Measurements from ENCODE around the gene SMAD5.

Gene SMAD5

DNA sequence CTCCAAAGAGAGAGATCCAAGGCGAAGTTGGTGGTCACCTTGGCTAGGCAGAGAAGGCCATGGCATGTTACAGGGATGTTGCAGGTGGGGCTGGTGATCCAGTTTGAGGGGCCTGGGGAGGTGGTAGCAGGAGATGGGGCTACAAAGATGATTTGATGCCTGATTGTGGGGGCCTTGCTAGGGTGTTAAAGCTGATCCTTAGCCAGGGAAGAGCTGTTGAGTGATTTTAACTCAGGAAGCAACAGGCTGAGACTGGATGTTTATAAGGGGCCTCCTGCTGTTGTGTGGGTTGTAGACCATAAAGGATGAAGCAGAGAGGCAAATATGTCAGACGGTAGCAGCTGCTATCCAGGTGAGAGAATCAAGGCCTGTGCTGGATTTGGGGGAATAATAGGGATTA lies 19.0 kb upstream of the SMAD5 start:
- DNase-seq (ENCODE audit: low read depth, low spot score), result no peak
- no peak overlapping the region for H3K4me3 ChIP-seq (ENCODE audit: low read length)

DNA sequence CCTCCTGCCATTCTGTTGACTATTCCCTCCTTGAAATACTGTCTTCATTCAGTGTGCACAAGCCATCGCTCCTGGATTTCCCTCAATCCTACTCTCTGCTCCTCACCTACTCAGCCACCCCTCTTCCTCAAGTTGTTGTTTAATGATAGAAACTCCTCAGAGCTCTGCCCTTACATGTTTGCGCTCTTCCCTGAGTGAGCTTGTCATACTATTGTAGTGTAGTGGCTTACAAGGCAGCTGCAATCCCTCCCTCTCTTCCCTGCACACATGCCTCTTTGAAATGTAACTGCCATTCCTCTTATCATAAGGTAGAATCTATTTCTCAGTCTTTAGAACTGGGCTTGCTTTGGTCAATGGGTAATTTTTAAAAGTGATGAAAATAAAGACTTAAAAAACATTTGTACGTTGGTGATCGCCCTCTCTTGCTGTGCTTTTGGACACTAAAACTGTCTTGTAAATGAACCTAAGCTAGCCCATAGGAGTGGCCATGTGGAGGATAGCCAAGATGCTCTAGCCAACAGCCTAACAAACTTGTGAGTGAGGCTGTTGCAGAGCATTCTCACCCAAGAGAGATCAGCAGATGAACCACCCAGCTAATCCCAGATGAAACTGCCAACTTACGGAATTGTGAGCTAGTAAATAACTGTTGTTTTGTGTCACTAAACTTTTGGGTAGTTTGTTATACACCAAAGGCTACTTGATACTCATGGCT lies 18.1 kb upstream of the SMAD5 start:
- H3K4me3 ChIP-seq (ENCODE audit: low read length), result no peak overlapping the region
- no peak for DNase-seq (ENCODE audit: low read depth, low spot score)

DNA sequence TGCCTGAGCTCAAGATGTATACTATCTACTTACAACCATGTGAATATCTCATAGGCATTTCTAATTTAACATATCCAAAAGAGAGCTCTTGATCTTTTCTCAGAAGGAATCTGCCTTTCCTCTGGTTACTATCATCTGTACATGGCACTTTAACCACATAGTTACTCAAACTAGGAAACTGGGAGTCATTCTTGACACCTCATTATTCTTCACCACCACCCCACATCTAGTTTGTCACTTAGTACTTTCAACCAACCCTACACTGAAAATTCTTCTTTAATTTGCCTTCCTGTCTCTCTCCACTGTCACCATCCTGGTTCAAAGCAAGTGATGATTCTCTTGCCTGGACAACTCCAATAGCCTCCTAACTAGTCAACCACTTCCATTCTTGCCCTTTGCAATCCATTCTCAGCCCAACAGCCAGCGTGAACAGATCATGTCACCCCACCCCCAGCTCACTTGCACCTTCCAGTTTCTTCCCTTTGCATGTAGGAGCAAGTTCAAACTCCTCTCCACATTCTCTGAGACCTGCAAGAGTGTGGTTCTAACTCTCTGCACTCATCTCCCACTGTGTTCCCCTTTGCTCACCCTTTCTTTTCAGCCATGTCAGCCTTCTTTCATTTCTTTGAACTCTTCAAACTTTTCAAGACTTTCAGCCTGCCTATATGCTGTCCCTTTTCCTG lies 17.3 kb upstream of the SMAD5 start:
- H3K4me3 ChIP-seq (ENCODE audit: low read length), result no peak overlapping the region
- DNase-seq (ENCODE audit: low read depth, low spot score), result no peak

DNA sequence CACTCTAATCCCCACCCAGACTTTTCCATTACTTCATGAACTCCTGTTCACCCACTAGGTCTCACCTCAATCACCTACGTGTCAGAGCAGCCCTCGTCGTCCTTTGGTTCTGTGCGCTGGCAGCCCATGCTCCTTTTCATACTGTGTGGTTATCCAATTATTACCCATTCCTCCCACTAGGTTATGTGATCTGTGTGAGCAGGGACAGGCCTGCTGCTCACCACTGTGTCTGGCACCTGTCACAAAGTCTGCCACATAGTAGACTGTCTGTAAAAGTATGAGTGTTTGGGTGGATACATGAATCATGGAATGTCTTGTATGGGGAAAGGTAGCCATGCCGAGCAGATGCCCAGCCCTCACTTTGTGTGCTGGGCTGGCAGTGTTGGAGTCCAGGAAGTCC lies 12.1 kb upstream of the SMAD5 start:
- H3K4me3 ChIP-seq (ENCODE audit: low read length), result no peak overlapping the region
- no peak for DNase-seq (ENCODE audit: low read depth, low spot score)

DNA sequence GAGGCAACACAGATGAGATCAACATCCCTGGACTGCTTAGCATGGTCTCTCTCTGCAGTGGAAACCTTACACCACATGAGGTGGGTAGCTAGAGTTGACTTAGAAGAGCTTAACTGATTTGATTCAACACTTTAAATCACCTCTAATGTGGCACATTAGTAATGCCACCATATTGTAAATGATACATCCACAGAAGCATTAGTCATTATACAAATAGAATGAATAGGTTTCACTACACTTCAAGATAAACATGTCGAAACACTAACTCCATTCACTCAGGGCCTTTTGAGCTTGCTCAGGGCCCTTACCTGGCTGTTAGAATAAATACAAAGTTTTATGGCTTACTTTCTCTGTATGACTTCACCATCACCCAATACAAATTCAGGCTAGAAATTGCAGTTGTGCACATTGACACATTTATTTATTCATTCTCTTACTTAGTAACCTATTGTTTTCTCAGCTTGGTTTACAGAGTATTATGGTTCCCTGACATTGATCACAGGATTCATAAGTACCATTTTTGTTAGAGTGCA lies 9.3 kb upstream of the SMAD5 start:
- H3K4me3 ChIP-seq (ENCODE audit: low read length), result no peak overlapping the region
- DNase-seq (ENCODE audit: low read depth, low spot score), result no peak

DNA sequence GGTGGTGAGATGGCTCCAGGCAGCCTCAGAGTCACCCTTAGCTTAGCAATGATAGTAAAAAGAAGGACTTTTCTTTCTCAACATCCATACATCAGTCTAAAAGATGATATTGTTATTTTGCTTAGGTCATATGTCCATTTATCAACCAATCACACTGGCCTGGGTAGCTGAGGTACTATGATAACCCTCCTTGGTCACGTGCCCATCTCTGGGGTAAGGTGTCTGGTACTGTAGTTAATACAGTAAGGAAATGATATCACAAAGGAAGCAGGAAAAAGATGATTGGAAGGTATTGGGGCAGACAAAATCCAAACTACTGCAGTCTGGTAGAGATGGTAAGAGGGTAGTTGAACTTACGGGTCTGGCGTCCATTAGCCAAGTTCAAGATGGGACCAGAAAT lies 5.1 kb upstream of the SMAD5 start:
- no peak for DNase-seq (ENCODE audit: low read depth, low spot score)
- H3K4me3 ChIP-seq (ENCODE audit: low read length), result no peak overlapping the region

DNA sequence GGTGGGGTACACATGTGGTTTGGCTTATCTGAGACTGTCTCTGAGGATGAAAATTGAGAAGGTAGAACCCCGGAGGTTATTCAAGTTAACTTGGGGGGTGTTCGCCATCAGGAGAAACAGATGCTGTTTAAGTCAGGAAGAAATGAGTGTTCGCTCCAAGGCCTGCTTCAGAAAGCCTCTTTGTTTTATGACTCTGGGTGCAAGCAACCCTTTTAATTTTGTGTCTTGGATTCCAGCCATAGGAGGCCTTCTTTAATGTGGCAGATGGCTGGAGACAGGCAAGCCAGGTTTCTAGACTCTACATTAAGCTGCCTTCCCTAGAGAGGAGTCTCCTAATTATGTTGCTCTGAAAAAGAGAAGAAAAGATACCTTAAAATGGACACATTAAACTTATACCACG lies 4.2 kb upstream of the SMAD5 start:
- DNase-seq (ENCODE audit: low read depth, low spot score), result no peak
- no peak overlapping the region for H3K4me3 ChIP-seq (ENCODE audit: low read length)

DNA sequence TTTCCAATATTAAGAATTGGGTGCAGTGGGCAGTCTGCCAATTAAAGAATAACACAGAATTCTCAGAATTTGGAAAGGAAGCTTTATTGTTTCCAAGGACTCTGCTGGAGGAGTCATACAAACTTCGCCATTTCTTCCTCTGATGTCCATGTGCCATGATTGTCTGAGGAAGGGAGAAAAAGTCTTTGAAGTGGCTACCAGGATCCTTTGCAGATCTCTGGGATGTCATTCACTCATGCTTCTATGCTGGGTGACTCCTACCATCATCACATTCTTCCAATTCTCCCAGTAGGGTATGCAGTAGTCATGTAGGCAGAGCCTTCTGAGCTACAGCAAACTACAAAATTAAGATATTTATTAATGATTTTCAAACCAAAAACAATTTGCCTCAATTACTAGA lies 3.2 kb upstream of the SMAD5 start:
- no peak overlapping the region for H3K4me3 ChIP-seq (ENCODE audit: low read length)
- DNase-seq (ENCODE audit: low read depth, low spot score), result no peak

DNA sequence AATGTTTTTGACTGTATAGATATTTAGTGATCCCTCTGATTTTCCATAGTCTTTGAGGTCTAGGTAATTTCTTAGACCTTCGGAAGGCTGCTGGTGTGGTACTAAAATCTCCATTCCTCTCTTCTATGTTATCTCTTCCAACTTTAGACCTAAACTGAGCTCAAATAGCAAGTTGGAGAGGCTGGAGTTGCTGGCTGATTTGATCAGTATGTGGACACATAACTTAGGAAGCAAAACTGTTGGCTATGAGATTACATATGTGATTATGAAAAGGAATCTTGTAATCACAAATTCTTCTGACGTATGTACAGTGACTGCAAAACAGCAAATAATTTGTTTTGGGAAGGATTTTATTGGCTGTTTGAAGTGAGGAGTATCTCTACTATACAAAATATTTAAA lies 2.1 kb upstream of the SMAD5 start:
- no peak overlapping the region for H3K4me3 ChIP-seq (ENCODE audit: low read length)
- DNase-seq (ENCODE audit: low read depth, low spot score), result no peak

DNA sequence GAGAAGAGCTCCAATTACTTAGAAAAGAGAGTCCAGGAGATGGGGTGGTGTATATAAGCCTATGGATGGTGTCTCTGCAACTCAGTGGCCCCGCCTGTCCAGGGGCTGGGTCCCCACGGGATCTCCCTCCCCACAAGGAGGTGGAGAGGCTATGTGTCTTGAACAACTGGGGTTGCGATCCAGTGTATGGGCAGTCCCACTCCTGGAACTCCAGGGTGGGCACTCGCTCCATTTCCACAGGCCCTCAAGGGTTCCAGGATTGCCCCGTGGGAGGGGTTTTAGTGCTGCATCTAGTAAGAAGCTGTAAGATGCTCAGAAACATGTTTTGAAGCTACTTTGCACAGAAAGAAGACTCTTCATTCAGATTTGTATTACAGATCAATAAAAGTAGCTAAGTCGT lies 558 bp upstream of the SMAD5 start:
- peak; percentile 7 for DNase-seq (ENCODE audit: low read depth, low spot score)
- H3K4me3 ChIP-seq (ENCODE audit: low read length), result peak overlapping the region; percentile 85

DNA sequence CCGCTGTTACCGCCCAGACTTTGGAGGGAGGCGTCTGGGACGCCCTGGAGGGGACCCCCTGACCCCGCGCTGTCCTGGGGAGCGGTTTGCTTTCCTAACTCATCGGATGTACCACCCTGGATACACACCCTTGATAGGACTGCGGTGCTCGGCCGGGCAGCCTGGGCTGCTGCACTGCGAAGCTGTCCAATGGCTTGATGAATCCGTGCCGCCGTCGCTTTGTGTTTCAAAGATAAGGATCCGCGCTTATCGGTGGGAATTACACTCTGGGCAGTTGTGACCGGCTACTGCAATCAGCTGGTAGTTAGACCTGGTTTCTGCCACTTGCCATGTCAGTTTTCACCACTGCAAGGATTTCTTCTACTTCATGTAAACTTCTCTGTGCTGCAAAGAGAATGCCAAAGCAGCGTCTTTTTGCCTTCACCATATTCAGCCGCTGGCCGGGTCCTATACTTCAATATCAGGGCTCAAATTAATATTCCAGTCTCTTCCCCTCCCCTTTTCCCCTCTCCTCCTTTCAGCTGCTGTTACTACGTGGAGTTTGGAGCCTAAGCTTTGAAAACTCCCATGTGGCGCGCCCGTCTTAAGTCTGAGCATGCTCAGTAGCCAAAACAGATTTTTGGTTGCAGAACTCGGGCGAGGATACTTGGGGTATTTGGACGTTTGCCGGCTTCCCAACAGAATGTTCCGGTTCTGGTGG lies 727 bp downstream of the SMAD5 start:
- DNase-seq (ENCODE audit: low read depth, low spot score), result peak; percentile 16
- H3K4me3 ChIP-seq (ENCODE audit: low read length), result peak overlapping the region; percentile 85

DNA sequence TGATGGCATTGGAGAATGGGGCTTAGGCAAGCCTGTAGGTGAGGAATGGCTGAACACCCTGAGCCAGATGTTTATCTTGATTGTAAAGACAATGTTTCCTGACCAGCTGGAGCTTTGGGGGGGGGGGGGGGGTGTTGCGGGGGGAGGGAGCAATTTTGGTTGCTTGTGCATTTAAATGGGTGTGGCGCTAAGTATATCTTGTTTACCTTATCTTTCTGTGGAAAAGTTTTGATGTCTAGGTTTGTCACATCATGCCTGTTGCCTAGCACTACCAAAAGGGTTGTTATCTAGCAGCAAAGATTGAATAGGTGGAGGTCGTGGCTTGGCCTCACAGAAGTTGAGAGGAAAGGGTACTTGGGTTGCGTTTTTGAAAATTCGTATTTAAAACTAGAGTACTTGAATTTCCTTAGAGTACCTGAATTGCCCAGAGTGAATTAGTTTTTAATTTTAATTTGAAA lies 1.3 kb downstream of the SMAD5 start:
- DNase-seq (ENCODE audit: low read depth, low spot score), result no peak
- H3K4me3 ChIP-seq (ENCODE audit: low read length), result peak overlapping the region; percentile 85

DNA sequence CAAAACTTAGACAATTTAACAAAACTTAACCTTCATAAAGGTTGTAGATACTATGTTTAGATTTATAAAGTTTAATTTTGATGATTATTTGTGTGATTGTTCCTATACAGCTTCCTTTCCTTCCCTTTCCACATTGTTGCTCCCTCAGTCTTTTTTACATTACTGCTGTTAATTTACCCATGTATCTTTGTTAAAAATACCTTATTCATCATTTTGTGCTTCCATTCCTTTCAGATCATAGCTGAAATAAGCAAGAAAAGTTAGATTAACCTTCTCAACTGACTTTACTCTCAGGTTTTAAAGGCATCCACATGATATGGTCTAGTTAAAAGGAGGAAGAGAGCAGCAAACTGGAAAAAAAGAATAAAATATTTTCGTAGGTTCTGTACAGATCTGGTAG lies 2.0 kb downstream of the SMAD5 start:
- no peak for DNase-seq (ENCODE audit: low read depth, low spot score)
- H3K4me3 ChIP-seq (ENCODE audit: low read length), result no peak overlapping the region

DNA sequence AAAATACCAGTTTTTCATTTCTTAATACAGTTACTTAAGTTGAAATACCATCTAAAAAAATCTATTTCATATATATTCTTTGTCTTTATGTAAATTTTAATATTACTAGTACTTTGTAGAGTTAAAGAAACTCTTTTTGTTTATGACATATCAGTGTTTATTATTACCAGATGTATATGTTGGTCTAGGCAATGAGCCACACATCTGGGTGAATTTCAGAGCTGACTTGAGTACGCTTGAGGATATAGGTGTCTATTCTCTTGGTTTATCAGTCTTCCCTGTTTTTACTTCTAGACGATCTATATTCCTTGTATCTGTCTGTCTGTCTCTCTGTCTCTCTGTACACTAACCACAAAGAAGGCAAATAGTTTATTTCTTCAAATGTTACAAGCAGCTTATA lies 2.9 kb downstream of the SMAD5 start:
- H3K4me3 ChIP-seq (ENCODE audit: low read length), result no peak overlapping the region
- no peak for DNase-seq (ENCODE audit: low read depth, low spot score)

DNA sequence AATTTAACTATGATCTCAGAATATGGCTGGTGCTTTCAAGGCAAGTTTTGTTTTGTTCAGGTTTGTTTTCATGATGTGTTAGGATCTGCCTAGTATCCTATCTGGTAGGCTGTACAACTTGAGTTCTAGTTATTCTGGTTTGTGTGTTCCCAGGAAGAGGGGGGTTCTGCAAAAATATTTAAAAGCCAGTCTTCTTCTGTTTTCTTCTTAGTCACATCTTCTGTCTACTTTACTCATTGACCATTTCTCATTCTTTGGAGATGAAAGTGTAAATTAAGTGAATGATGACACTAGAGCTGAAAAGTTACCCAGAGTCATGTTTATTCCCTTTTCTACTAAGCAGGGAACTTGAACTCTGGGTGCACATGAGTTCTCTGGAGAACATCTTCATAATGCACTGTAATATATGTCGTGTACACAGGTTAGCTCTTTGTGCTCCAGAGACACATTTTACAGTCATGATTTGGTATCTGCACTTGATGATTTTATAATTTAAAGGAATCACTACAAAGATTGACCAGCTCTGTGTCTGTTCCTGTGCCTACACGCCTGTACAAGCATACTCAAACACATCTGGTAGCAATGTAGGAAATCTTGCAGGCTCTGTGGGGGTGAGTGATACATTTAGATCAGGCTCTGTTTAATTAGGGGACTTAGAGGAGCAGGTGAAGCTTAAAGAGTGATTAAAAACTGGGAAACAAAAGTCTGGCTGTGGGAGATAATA lies 5.0 kb downstream of the SMAD5 start:
- H3K4me3 ChIP-seq (ENCODE audit: low read length), result no peak overlapping the region
- DNase-seq (ENCODE audit: low read depth, low spot score), result no peak

DNA sequence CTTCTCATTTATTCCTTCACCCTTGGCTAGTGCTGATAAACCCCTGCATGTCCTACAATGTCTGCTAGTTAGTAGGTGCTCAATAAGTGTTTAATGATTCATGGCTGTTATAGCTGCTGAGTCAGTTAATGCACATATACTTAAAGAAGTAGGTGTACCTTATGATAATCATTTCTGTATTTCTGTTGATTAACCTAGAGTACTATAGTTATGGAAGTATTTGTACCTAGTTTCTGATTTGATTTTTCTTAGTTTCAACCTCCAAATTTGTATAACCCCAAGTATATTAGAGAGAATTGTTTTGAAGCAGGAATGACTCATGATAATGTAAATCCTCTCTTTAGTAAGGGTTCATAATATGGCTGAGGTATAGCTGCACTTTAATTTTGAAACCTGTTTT lies 8.9 kb downstream of the SMAD5 start:
- no peak overlapping the region for H3K4me3 ChIP-seq (ENCODE audit: low read length)
- no peak for DNase-seq (ENCODE audit: low read depth, low spot score)

DNA sequence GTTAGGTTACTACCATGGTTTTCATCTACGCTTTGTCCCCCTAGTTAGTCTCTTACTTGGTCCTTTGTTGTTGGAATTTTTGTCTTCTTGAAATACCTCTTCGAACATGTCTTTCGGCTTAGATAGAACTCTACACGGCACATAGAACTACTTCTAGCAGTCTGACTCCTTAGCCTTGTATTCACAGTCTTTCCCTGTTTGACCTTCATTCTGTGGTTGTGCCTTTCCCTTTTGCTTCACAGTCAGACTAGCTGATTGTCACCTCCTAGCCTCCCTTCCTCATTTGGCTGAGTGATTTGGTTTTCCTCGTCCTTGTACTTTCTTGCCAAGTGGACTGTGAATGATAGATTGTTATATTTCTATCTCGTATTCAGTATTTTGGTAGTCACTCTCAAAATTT lies 10.7 kb downstream of the SMAD5 start:
- no peak for DNase-seq (ENCODE audit: low read depth, low spot score)
- H3K4me3 ChIP-seq (ENCODE audit: low read length), result no peak overlapping the region

DNA sequence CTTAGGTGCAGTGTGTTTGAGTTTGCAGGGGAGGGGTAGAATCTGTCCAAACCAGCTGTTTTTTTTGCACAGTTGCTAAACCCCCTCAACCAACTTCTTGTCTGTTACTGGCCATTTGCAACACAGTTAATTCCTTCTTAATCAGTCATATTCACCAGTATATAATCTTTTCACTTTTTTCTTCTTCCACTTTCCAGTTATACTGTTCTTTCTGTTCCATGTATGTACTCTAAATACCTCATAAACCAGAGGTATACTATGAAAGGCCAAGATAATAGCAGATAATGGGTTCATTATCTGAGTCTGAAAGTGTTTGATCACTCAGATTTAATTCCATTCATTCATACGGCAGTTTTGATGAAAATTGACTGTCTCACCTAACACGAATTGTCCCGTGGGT lies 11.1 kb downstream of the SMAD5 start:
- no peak for DNase-seq (ENCODE audit: low read depth, low spot score)
- H3K4me3 ChIP-seq (ENCODE audit: low read length), result no peak overlapping the region

DNA sequence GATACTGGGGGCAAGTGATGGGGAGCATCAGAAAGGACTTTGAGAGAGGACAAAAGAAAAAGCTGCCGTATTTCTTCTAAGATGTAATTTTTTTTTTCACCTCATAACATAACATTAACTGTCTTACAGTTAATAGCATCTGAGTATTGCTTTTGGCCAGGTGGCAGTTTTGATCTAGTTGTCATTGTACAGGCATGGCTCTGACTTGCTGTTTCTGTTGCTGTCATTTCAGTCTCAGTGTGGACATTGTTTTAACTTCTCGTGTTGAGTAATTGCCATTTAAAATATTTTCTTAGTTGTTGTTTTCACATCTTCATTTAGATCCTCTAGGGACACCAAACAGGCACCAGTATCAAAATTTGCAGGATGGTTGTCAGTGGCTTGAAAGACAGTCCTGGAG lies 12.4 kb downstream of the SMAD5 start:
- H3K4me3 ChIP-seq (ENCODE audit: low read length), result no peak overlapping the region
- no peak for DNase-seq (ENCODE audit: low read depth, low spot score)

DNA sequence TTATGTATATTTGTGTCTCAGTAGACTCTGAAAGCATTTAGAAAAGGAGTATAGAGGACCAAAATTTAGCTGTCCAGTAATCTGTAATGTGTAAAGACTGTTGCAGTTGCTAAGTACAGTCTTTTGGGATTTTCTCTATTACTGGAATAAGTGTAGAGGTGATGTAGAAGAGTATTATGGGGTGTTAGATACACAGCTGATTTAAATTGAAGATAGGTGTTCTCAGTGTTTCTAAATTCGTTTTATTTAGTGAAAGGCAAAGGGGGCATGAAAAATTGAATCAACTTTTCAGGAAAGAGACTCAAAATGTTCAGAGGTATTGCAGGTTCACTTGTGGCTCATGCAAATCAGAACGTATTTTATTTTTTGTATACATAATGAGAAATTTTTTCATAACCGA lies 13.6 kb downstream of the SMAD5 start:
- H3K4me3 ChIP-seq (ENCODE audit: low read length), result no peak overlapping the region
- DNase-seq (ENCODE audit: low read depth, low spot score), result no peak
